ENCODE measurements around the gene CACNA2D1. TPM values are rescaled to one million over a fixed set of nuclear protein-coding genes. Genes with fewer than 3 reads are reported as not detected.

Gene CACNA2D1
- total RNA-seq, 1 experiment from 2014 or later, result 36.2 TPM

GRCh38 chr7:82464372-82464771 is 20.8 kb upstream of the CACNA2D1 start:
- H3K23ac ChIP-seq (ENCODE audit: insufficient read length, low read depth, low read length), result no peak overlapping the region
- H4K20me1 ChIP-seq (ENCODE audit: control insufficient read depth, insufficient read depth, insufficient read length), result no peaks in the 10 kb centered on the region
- H3K36me3 Mint-ChIP-seq (ENCODE audit: insufficient read depth in 1 of 3, low read depth in 3 of 3), result peaks cover 4 to 23% (median 5%) of the 10 kb centered on the region in 3 experiments; a peak in 5 of 7 replicates
- no peak overlapping the region for H3K56ac ChIP-seq (ENCODE audit: insufficient read length, low read depth, low read length)
- H2BK20ac ChIP-seq (ENCODE audit: low read depth, low read length, poor library complexity, severe bottlenecking), result no peak overlapping the region
- peaks cover 7 to 9% of the 10 kb centered on the region in 2 experiments; a peak in 3 of 4 replicates for H3K4me1 Mint-ChIP-seq
- H2BK15ac ChIP-seq (ENCODE audit: low read depth, low read length), result no peak overlapping the region
- no CpG with 5 or more reads among the region's 2 CpGs for WGBS (ENCODE audit: extremely low coverage, insufficient read length, low lambda C conversion rate)
- no peak for DNase-seq
- peaks cover 10 to 21% of the 10 kb centered on the region in 2 experiments for H3K9me3 Mint-ChIP-seq
- H3K4ac ChIP-seq (ENCODE audit: low read depth, low read length), result no peak overlapping the region
- no peaks in the 10 kb centered on the region for H3K79me1 ChIP-seq (ENCODE audit: insufficient read depth, low read depth, low read length, poor library complexity, severe bottlenecking)
- TF ChIP-seq CTCF (conservative IDR thresholded peaks at IDR 0.05), result no peak
- no peaks in the 10 kb centered on the region for H3K4me1 ChIP-seq (ENCODE audit: insufficient read depth, low read length)
- no peak overlapping the region for H4K91ac ChIP-seq (ENCODE audit: insufficient read length, low read depth, low read length)
- H3K9me3 ChIP-seq (ENCODE audit: control insufficient read depth, low read depth, low read length), result no peaks in the 10 kb centered on the region
- no peak overlapping the region for H3K18ac ChIP-seq (ENCODE audit: insufficient read length, low read depth, low read length)
- no peak overlapping the region for H3K27ac ChIP-seq (ENCODE audit: insufficient read length, low read depth, low read length)
- no peak overlapping the region for H2BK120ac ChIP-seq (ENCODE audit: low read depth, low read length, poor library complexity, severe bottlenecking)
- H2AK5ac ChIP-seq (ENCODE audit: insufficient read length, low read length), result no peak overlapping the region
- no peak overlapping the region for H3K27ac Mint-ChIP-seq
- no peak overlapping the region for H2AFZ ChIP-seq (ENCODE audit: low read length)
- H3K4me3 Mint-ChIP-seq, result no peak overlapping the region
- no peak overlapping the region for H3K4me2 ChIP-seq (ENCODE audit: insufficient read depth, insufficient read length, low read length)
- H3K27me3 ChIP-seq (ENCODE audit: insufficient read depth, low read length), result no peaks in the 10 kb centered on the region
- no peak overlapping the region for H3T11ph ChIP-seq (ENCODE audit: low read length)
- no peaks in the 10 kb centered on the region for H3K79me2 ChIP-seq (ENCODE audit: insufficient read depth, low read length)
- no peak overlapping the region for H3K14ac ChIP-seq (ENCODE audit: insufficient read depth, low read length)
- no peak overlapping the region for H3K9ac ChIP-seq (ENCODE audit: extremely low read depth, insufficient read length, low read length)
- no peak overlapping the region for H2BK5ac ChIP-seq (ENCODE audit: insufficient read length, low read length)
- H3K23me2 ChIP-seq (ENCODE audit: insufficient read length, low read depth, low read length, poor library complexity, severe bottlenecking), result no peaks in the 10 kb centered on the region
- H3K27me3 Mint-ChIP-seq (ENCODE audit: low read depth), result 0 out of 2 replicates have a peak, but pooled peaks cover 1% of the 10 kb centered on the region
- H4K8ac ChIP-seq (replicated peaks; ENCODE audit: insufficient read length, low read depth, low read length), result no peak overlapping the region
- no peak overlapping the region for H2BK12ac ChIP-seq (ENCODE audit: insufficient read length, low read depth, low read length)
- no peak overlapping the region for H4K5ac ChIP-seq (ENCODE audit: insufficient read length, low read depth, low read length)
